M059J (cell line): ENCODE measurements around the gene SPPL2A. TPM values are rescaled to one million over a fixed set of nuclear protein-coding genes. Genes with fewer than 3 reads are reported as not detected.
A peak's percentile ranks its signal among the peaks of the same experiment; 100 is the strongest.
"Not testable (repeated sequence)": the region's sequence is repeated elsewhere in the genome, so short reads cannot be mapped to it uniquely, and the experiment has no call there.

Experiments used
- DNase-seq: peaks from one replicate; pipeline ENCODE4 v3.0.0-alpha.2; 2012; ENCODE audit warnings: low read depth
- total RNA-seq: library from RNA; depleted of rRNA; stranded (reverse); fragments of >200 nt; shearing (Covaris generic); gene quantifications from 2 replicates; pipeline ENCODE4 v1.2.3, GENCODE V29; 2014; rRNA removed

SPPL2A gene, protein sequence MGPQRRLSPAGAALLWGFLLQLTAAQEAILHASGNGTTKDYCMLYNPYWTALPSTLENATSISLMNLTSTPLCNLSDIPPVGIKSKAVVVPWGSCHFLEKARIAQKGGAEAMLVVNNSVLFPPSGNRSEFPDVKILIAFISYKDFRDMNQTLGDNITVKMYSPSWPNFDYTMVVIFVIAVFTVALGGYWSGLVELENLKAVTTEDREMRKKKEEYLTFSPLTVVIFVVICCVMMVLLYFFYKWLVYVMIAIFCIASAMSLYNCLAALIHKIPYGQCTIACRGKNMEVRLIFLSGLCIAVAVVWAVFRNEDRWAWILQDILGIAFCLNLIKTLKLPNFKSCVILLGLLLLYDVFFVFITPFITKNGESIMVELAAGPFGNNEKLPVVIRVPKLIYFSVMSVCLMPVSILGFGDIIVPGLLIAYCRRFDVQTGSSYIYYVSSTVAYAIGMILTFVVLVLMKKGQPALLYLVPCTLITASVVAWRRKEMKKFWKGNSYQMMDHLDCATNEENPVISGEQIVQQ
- total RNA-seq, result 228 and 341 TPM in 2 replicates

GRCh38 chr15:50765195-50765967 is at the start of gene SPPL2A:
TSS of gene SPPL2A (minus strand) at chr15:50765706. CDS start at chr15:50765533, 173 bp downstream.
- peak; percentile 92 for DNase-seq

GRCh38 chr15:50814634-50815033 is 49.1 kb upstream of the SPPL2A start:
- DNase-seq, result no peak

- no peak for DNase-seq
Measured at GRCh38 chr15:50813865-50814264, 48.4 kb upstream of the SPPL2A start.

DNA sequence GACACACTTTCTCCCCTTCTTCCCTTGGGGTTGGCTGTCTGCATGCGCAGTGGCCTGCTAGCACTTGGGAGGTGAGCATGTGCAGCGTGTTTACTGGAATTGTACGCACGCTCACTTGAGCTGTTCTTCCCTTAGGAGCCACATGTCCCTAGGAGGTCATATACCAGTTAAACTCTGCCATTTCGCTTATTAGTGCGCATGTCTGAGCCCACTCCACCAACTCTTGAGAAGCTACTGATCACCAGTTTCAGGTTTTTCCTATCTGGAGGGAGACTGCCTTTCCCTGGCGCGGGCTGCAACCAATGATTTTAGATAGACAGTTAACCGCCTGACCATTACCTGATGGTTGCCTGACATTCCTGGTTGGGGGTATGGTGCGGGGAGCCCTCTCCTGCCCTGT is 47.6 kb upstream of the SPPL2A start:
- no peak for DNase-seq

DNA sequence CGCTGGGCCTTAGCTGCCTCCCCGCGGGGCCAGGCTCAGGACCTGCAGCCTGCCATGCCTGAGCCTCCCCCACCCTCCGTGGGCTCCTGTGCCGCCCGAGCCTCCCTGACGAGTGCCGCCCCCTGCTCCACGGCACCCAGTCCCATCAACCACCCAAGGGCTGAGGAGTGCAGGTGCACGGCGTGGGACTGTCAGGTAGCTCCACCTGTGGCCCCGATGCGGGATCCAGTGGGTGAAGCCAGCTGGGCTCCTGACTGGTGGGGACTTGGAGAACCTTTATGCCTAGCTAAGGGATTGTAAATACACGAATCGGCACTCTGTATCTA is 46.6 kb upstream of the SPPL2A start:
- DNase-seq, result not testable (repeated sequence)

GRCh38 chr15:50811461-50812180 is 46.1 kb upstream of the SPPL2A start:
- DNase-seq, result not testable (repeated sequence)

DNA sequence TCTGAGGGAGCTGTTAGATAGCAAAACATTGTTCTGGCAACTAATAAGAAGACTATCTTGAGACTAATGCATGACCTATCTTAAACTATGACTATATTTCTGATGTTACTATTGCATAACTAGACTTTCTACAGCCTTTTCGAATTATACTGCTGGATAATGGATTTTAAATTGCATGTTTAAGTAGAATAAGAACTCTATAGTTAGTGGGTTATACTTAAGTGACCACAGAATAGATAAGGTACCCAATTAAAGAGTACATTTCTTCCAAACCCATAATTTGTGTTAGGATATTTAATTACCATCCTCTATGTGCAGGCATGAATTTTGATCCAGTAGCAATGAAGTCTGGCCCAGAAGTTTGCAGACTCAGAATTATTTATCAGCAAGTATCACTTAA is 44.6 kb upstream of the SPPL2A start:
- no peak for DNase-seq

GRCh38 chr15:50808728-50809127 is 43.2 kb upstream of the SPPL2A start:
- DNase-seq, result no peak

GRCh38 chr15:50803479-50804180 is 38.1 kb upstream of the SPPL2A start:
- no peak for DNase-seq

- DNase-seq, result no peak
Measured at GRCh38 chr15:50800715-50801114, 35.2 kb upstream of the SPPL2A start.

DNA sequence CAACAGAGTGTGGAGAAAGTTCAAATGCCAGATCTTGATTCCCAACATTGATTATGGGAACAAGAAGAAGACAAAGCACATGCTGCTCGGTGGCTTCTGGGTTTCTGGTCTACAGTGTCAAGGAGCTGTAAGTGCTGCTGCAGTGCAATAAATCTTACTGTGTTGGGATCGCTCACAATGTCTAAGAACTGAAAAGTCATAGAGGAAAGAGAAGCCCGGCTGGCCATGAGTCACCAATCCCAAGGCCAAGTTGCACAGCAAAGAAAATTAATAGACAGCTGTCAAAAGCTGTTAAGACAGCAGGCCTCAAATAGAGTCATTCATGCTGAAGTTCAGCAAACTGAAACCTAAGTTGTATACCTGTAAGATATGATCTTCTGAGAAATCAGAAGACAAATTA is 33.2 kb upstream of the SPPL2A start:
- DNase-seq, result peak; percentile 66

DNA sequence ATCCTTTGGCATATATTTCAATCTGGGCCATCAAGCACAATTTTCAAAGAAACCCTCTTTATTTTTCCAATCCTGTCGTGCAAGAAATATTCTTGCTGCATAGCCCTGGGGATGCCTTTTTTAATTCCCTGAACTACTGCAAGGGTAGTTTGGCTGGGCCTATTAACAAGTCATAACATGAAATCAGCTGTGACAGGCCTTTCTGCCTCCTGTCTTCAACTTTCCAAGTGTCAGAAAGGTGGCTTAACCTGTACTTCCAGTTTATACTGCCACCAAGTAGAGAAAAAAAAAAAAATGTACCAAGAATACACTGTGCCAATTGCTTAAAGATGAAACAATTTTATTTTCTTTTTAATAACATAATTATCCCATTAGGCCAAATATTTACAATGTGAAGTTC is 32.4 kb upstream of the SPPL2A start:
- DNase-seq, result no peak

GRCh38 chr15:50791486-50791885 is 26.0 kb upstream of the SPPL2A start:
- no peak for DNase-seq

GRCh38 chr15:50790778-50791453 is 25.4 kb upstream of the SPPL2A start:
- no peak for DNase-seq

GRCh38 chr15:50786871-50787270 is 21.4 kb upstream of the SPPL2A start:
- DNase-seq, result peak; percentile 20

DNA sequence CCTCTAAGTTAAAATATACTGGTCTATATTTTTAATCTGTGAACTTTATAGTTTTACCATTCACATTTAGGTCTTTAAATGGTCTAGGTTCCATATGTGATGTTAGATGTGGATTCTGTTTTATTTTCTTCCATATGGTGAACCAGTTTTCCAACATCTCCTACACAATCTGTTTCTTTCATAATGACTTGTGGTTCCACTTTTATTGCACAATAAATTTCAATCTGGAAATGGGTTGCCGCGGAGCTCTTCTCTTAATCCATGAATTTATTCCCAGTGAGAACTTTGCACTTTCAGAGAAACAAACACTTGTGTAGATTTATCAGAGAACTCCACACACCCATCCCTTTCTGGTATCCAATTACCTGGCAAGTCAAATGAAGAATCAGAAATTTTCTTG is 20.9 kb upstream of the SPPL2A start:
- no peak for DNase-seq

GRCh38 chr15:50783895-50784294 is 18.4 kb upstream of the SPPL2A start:
- no peak for DNase-seq

DNA sequence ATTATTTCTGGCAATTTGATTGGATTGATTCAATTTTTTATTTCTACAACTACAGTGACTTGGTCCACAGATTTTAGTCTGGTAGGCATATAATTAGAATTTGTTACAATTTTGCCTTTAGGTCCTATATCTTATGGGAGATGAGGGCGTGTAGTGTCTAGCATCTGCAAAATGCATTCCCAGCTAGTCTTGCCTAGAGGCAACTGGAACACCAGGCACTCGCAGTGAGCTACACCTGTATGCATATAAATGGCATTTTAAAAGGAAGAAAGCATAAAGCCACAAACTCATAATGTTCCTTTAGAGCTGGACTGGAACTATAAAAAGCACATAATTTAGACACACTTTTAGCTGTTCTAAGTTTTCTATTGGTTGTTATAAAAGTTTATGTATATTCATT is 17.9 kb upstream of the SPPL2A start:
- no peak for DNase-seq

- DNase-seq, result no peak
Measured at GRCh38 chr15:50778086-50778485, 12.6 kb upstream of the SPPL2A start.

GRCh38 chr15:50777042-50777441 is 11.5 kb upstream of the SPPL2A start:
- DNase-seq, result no peak

- DNase-seq, result no peak
Measured at GRCh38 chr15:50774450-50774849, 8.9 kb upstream of the SPPL2A start.
